OCI-LY7 (cell line): ENCODE results near the gene NOTCH3. TPM values are rescaled to one million over a fixed set of nuclear protein-coding genes. Genes with fewer than 3 reads are reported as not detected.

Experiments
- BruUV-seq: library from RNA; stranded (reverse); fragments of 400-500 nt; replicated peaks from 2 replicates; lab custom pipeline; 2021; lab: Mats Ljungman, UMichigan
- CTCF ChIA-PET: fragments of 300-600 bp; sonication (Branson Sonifier 250); formaldehyde crosslinking; loops from one replicate; lab custom pipeline; 2022; ENCODE audit warnings: antibody characterized with exemption; ENCODE audit not compliant: unreplicated experiment; lab: Charles Lee
- POLR2A ChIA-PET: fragments of 300-600 bp; sonication (Branson Sonifier 250); formaldehyde crosslinking; loops from one replicate; lab custom pipeline; 2022; ENCODE audit warnings: antibody characterized with exemption; lab: Charles Lee
- DNase-seq: peaks from one replicate; pipeline ENCODE4 v3.0.0-alpha.2; 2015; ENCODE audit warnings: low spot score
- H2AFZ ChIP-seq: fragments of 200-600 bp; sonication (generic), shearing (Covaris generic); 2 replicates; pipeline ENCODE4 v1.6.1; 2014; ENCODE audit warnings: mild to moderate bottlenecking, antibody characterized with exemption, low read length, moderate library complexity
- H3K27ac ChIP-seq: fragments of 200-600 bp; sonication (generic); 2 replicates; pipeline ENCODE4 v1.5.1; 2014; ENCODE audit warnings: mixed run types, low read depth, mild to moderate bottlenecking, moderate library complexity, low read length, inconsistent platforms; ENCODE audit not compliant: poor library complexity, severe bottlenecking
- H3K36me3 ChIP-seq: fragments of 200-600 bp; sonication (generic); 2 replicates; pipeline ENCODE4 v1.6.1; 2014; ENCODE audit warnings: mild to moderate bottlenecking, antibody characterized with exemption, low read length, moderate library complexity, mixed read lengths; ENCODE audit not compliant: insufficient read depth
- H3K4me1 ChIP-seq: fragments of 200-600 bp; sonication (generic); 2 replicates; pipeline ENCODE4 v1.5.1; 2014; ENCODE audit warnings: mild to moderate bottlenecking, low read length; ENCODE audit not compliant: insufficient read depth, poor library complexity, severe bottlenecking
- H3K4me2 ChIP-seq: fragments of 200-600 bp; sonication (generic); 2 replicates; pipeline ENCODE4 v1.6.1; 2014; ENCODE audit warnings: mild to moderate bottlenecking, low read length
- H3K4me3 ChIP-seq: fragments of 200-600 bp; sonication (generic); 2 replicates; pipeline ENCODE4 v1.5.1; 2014; ENCODE audit warnings: mild to moderate bottlenecking, low read depth, low read length; ENCODE audit not compliant: poor library complexity, severe bottlenecking
- H3K79me2 ChIP-seq: fragments of 200-600 bp; sonication (generic); 2 replicates; pipeline ENCODE4 v1.6.1; 2016; ENCODE audit warnings: low read depth, mild to moderate bottlenecking, low read length, moderate library complexity, mixed read lengths; ENCODE audit not compliant: insufficient read depth
- H3K9me2 ChIP-seq: fragments of 200-600 bp; sonication (generic); 2 replicates; pipeline ENCODE4 v1.6.1; 2016; ENCODE audit warnings: mild to moderate bottlenecking, low read length, mixed read lengths; ENCODE audit not compliant: insufficient read depth
- H3K9me3 ChIP-seq: fragments of 200-600 bp; sonication (generic); 2 replicates; pipeline ENCODE4 v1.6.1; 2014; ENCODE audit warnings: mild to moderate bottlenecking, mixed run types, low read length, mixed read lengths
- H4K20me1 ChIP-seq: fragments of 200-600 bp; sonication (generic); 2 replicates; pipeline ENCODE4 v1.6.1; 2014; ENCODE audit warnings: mild to moderate bottlenecking, antibody characterized with exemption, low read length, moderate library complexity, mixed read lengths; ENCODE audit not compliant: insufficient read depth
- EZH2phosphoT487 ChIP-seq: fragments of 200-600 bp; sonication (generic); IDR thresholded peaks from 2 replicates; pipeline ENCODE4 v1.6.1; 2018; ENCODE audit warnings: low read depth, borderline replicate concordance, mild to moderate bottlenecking, mixed run types, antibody characterized with exemption, low read length, moderate library complexity, mixed read lengths
- intact Hi-C: fragments of 100-400 bp; cut with micrococcal nuclease; formaldehyde crosslinking; loops from one replicate; pipeline ENCODE4 v1.10.0; 2022; ENCODE audit not compliant: unreplicated experiment
- total RNA-seq, 2 experiments: library from RNA; depleted of rRNA in 1 of 2; stranded (reverse); fragments of >200 nt in 1 of 2; shearing (Covaris generic) in 1 of 2; gene quantifications; 2 replicates each; pipeline ENCODE4 v1.2.3, GENCODE V29; 2014 to 2022
- TF ChIP-seq, protein P1 (sequence below): fragments of 200-600 bp; sonication (generic); conservative IDR thresholded peaks from 2 replicates; pipeline ENCODE4 v1.5.1; 2014; ENCODE audit warnings: mild to moderate bottlenecking, antibody characterized with exemption, low read length, moderate library complexity, mixed read lengths

Gene NOTCH3
- total RNA-seq, 2 experiments from 2014 or later, result 0.25 TPM; not detected in 1

DNA sequence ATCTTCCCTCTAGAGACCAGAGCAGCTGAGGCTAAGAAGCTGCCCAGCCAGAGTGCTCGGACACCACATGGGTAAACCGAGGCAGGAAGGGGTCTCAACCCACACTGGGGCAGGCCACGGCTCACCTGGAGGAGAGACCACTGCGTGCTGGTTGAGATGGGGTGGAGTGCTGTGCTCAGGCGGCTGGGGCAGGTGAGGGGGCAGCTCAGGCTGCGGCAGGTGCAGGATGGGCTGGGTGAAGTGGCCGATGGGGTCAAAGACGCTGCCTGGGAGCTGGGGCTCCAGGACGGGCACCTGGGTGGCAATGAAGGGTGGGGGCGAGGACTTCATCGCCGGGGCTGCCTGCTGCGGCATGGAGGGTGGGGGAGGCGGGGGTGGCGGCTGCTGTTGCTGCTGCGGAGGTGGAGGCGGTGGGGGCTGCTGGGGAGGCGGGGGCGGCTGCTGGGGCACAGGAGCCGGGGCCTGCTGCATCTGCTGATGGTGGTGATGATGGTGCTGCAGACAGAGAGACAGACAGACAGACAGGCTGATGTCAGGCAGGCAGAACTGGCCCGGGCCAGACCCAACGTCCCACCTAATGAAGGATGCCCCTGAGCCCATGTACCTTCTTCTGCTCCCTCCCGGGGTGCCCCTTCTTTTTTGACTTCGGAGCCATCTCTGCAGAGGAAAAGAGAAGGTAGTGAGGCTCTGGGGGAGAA is 43.5 kb upstream of the NOTCH3 start:
- Histone ChIP-seq H3K4me1 (no peaks in the 10 kb centered on the region), H3K36me3 (peaks cover 91% of the 10 kb centered on the region), H3K9me3 (no peaks in the 10 kb centered on the region), H2AFZ (no peak overlapping the region), H3K79me2 (no peaks in the 10 kb centered on the region), H4K20me1 (no peaks in the 10 kb centered on the region), H3K4me2 (no peak overlapping the region), H3K9me2 (no peaks in the 10 kb centered on the region), H3K27ac (no peak overlapping the region), H3K4me3 (no peak overlapping the region)
- DNase-seq, result no peak
- POLR2A ChIA-PET, result no interaction called here
- BruUV-seq, result no TSS peak
- TF ChIP-seq, protein P1, sequence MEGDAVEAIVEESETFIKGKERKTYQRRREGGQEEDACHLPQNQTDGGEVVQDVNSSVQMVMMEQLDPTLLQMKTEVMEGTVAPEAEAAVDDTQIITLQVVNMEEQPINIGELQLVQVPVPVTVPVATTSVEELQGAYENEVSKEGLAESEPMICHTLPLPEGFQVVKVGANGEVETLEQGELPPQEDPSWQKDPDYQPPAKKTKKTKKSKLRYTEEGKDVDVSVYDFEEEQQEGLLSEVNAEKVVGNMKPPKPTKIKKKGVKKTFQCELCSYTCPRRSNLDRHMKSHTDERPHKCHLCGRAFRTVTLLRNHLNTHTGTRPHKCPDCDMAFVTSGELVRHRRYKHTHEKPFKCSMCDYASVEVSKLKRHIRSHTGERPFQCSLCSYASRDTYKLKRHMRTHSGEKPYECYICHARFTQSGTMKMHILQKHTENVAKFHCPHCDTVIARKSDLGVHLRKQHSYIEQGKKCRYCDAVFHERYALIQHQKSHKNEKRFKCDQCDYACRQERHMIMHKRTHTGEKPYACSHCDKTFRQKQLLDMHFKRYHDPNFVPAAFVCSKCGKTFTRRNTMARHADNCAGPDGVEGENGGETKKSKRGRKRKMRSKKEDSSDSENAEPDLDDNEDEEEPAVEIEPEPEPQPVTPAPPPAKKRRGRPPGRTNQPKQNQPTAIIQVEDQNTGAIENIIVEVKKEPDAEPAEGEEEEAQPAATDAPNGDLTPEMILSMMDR, result no peak
- TF ChIP-seq EZH2phosphoT487, result no peak
- CTCF ChIA-PET, result no interaction called here
- intact Hi-C loops, result no loop called here

DNA sequence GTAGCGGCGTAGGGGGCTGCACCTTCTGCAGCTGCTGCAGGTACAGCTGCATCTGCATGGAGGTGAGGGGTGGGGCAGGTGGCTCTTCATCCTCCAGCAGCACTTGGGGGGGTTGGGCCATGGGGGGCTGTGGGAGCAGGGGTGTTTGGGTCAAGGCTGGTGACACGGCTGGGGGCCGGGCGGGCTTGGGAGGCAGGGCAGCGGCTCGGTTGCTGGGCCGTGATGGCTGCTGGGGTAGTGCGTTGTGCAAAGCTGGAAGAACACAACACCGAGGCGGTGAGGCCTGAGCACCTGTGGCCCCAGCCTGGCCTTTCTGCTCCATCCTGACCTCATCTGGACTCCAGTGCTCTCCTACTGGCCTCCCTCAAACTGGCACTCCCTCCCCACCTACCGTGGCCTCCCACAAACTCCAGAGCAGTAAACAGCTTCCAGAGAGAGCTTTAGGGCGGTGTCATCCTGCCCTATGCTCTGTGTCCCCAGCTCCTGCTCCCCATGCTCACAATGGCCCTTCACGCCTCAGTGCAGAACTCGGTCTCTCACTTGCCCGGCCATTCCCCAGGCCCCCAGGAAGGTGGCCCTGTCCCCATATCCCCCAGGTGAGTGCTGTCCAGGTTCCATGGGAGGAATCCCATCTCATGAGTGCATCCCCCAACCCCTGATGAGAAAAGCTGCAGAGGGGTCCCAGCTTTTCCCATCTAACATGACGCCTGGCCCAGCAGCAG is 42.6 kb upstream of the NOTCH3 start:
- H3K27ac ChIP-seq, result no peak overlapping the region
- ChIA-PET CTCF (interaction anchor here (0.6 kb wide), 1 partner anchor 9 kb away, joined by 11 read pairs; no protein-coding TSS in a partner anchor), POLR2A (no interaction called here)
- no peak for TF ChIP-seq EZH2phosphoT487
- TF ChIP-seq, protein P1, result no peak
- H3K9me3 ChIP-seq, result no peaks in the 10 kb centered on the region
- H3K4me3 ChIP-seq, result no peak overlapping the region
- no peaks in the 10 kb centered on the region for H3K9me2 ChIP-seq
- no peaks in the 10 kb centered on the region for H3K79me2 ChIP-seq
- H3K4me2 ChIP-seq, result no peak overlapping the region
- H3K36me3 ChIP-seq, result peaks cover 90% of the 10 kb centered on the region
- intact Hi-C loops, result no loop called here
- H3K4me1 ChIP-seq, result no peaks in the 10 kb centered on the region
- no peak for DNase-seq
- no peak overlapping the region for H2AFZ ChIP-seq
- no TSS peak for BruUV-seq
- H4K20me1 ChIP-seq, result no peaks in the 10 kb centered on the region
